Activated CD4-positive, alpha-beta memory T cell treated with anti-CD3 and anti-CD28 coated beads, Interleukin-2, amount 10 ng/mL, durations not matched to agents 7 days and 5 days (primary cell): ENCODE results near the gene DCN. TPM values are rescaled to one million over a fixed set of nuclear protein-coding genes. Genes with fewer than 3 reads are reported as not detected.

ENCODE experiments used
- CTCF ChIA-PET: fragments of 350-600 bp; sonication (Branson Sonifier 250); formaldehyde crosslinking; loops from one replicate; lab custom pipeline; 2021; ENCODE audit warnings: antibody characterized with exemption, inconsistent platforms; lab: Charles Lee
- POLR2A ChIA-PET: fragments of 350-600 bp; sonication (Branson Sonifier 250); formaldehyde crosslinking; loops from one replicate; lab custom pipeline; 2021; ENCODE audit warnings: antibody characterized with exemption; lab: Charles Lee
- DNase-seq: peaks from one replicate; pipeline ENCODE4 v3.0.0-alpha.2; 2020
- H3K27ac Mint-ChIP-seq: one replicate; pipeline ENCODE4 v1.8.0; 2021; ENCODE audit warnings: mild to moderate bottlenecking, mixed read lengths
- H3K27me3 Mint-ChIP-seq: one replicate; pipeline ENCODE4 v1.8.0; 2021; ENCODE audit warnings: mixed read lengths
- H3K36me3 Mint-ChIP-seq: one replicate; pipeline ENCODE4 v1.8.0; 2021; ENCODE audit warnings: low read depth, mixed read lengths
- H3K4me1 Mint-ChIP-seq: one replicate; pipeline ENCODE4 v1.8.0; 2021; ENCODE audit warnings: mixed read lengths
- H3K4me3 Mint-ChIP-seq: one replicate; pipeline ENCODE4 v1.8.0; 2021; ENCODE audit warnings: mild to moderate bottlenecking, mixed read lengths
- H3K9me3 Mint-ChIP-seq: one replicate; pipeline ENCODE4 v1.8.0; 2021; ENCODE audit warnings: mixed read lengths
- total RNA-seq, 2 experiments: library from RNA; stranded (reverse); gene quantifications; one replicate each; pipeline ENCODE4 v1.2.3, GENCODE V29; 2021

Gene DCN
- total RNA-seq, 2 experiments from 2014 or later = not detected

GRCh38 chr12:91100906-91101305 is 81.7 kb downstream of the DCN start:
- no peak for DNase-seq
- Mint-ChIP-seq H3K27me3 (no peaks in the 10 kb centered on the region), H3K4me1 (no peaks in the 10 kb centered on the region), H3K4me3 (no peak overlapping the region), H3K27ac (no peak overlapping the region), H3K36me3 (no peaks in the 10 kb centered on the region), H3K9me3 (no peaks in the 10 kb centered on the region)
- CTCF ChIA-PET = no interaction called here
- POLR2A ChIA-PET = no interaction called here

- DNase-seq = no peak
- ChIA-PET CTCF (interaction anchor here (1.8 kb wide), 1 partner anchor 9 kb away, joined by 6 read pairs; no protein-coding TSS in a partner anchor), POLR2A (no interaction called here)
Measured at GRCh38 chr12:91099836-91100235, 82.8 kb downstream of the DCN start.

GRCh38 chr12:91099341-91099740 is 83.3 kb downstream of the DCN start:
- no peaks in the 10 kb centered on the region for H3K9me3 Mint-ChIP-seq
- CTCF ChIA-PET = interaction anchor here (1.8 kb wide), 1 partner anchor 9 kb away, joined by 6 read pairs; no protein-coding TSS in a partner anchor
- no peak overlapping the region for H3K4me3 Mint-ChIP-seq
- no peak overlapping the region for H3K27ac Mint-ChIP-seq
- H3K4me1 Mint-ChIP-seq = no peaks in the 10 kb centered on the region
- POLR2A ChIA-PET = no interaction called here
- H3K27me3 Mint-ChIP-seq = no peaks in the 10 kb centered on the region
- no peaks in the 10 kb centered on the region for H3K36me3 Mint-ChIP-seq
- no peak for DNase-seq

More at GRCh38 chr12:91099836-91100235, 82.8 kb downstream of the DCN start:
- Mint-ChIP-seq H3K4me3 (no peak overlapping the region), H3K4me1 (no peaks in the 10 kb centered on the region), H3K9me3 (no peaks in the 10 kb centered on the region), H3K27ac (no peak overlapping the region), H3K36me3 (no peaks in the 10 kb centered on the region), H3K27me3 (no peaks in the 10 kb centered on the region)

- H3K4me3 Mint-ChIP-seq = no peak overlapping the region
- H3K4me1 Mint-ChIP-seq = no peaks in the 10 kb centered on the region
- H3K27me3 Mint-ChIP-seq = no peaks in the 10 kb centered on the region
- CTCF ChIA-PET = interaction anchor here (1.8 kb wide), 1 partner anchor 10 kb away, joined by 6 read pairs; no protein-coding TSS in a partner anchor
- H3K36me3 Mint-ChIP-seq = no peaks in the 10 kb centered on the region
- POLR2A ChIA-PET = no interaction called here
- no peak for DNase-seq
- H3K9me3 Mint-ChIP-seq = no peaks in the 10 kb centered on the region
- no peak overlapping the region for H3K27ac Mint-ChIP-seq
Measured at GRCh38 chr12:91098941-91099340, 83.7 kb downstream of the DCN start.

- no peaks in the 10 kb centered on the region for H3K36me3 Mint-ChIP-seq
- no peak for DNase-seq
- H3K9me3 Mint-ChIP-seq = no peaks in the 10 kb centered on the region
- H3K27me3 Mint-ChIP-seq = no peaks in the 10 kb centered on the region
- ChIA-PET POLR2A (no interaction called here), CTCF (interaction anchor here (0.6 to 1.8 kb wide), 2 partner anchors 10 to 12 kb away, joined by 3 to 6 read pairs; no protein-coding TSS in a partner anchor)
- no peaks in the 10 kb centered on the region for H3K4me1 Mint-ChIP-seq
- H3K4me3 Mint-ChIP-seq = no peak overlapping the region
- no peak overlapping the region for H3K27ac Mint-ChIP-seq
Measured at GRCh38 chr12:91098461-91098860, 84.2 kb downstream of the DCN start.

- Mint-ChIP-seq H3K4me1 (no peaks in the 10 kb centered on the region), H3K4me3 (no peak overlapping the region), H3K27ac (no peak overlapping the region), H3K36me3 (no peaks in the 10 kb centered on the region), H3K27me3 (no peaks in the 10 kb centered on the region), H3K9me3 (no peaks in the 10 kb centered on the region)
- ChIA-PET POLR2A (no interaction called here), CTCF (no interaction called here)
- no peak for DNase-seq
Measured at GRCh38 chr12:91094957-91095356, 87.7 kb downstream of the DCN start.

GRCh38 chr12:91094032-91094662 is 88.5 kb downstream of the DCN start:
- Mint-ChIP-seq H3K36me3 (no peaks in the 10 kb centered on the region), H3K4me1 (no peaks in the 10 kb centered on the region), H3K27ac (no peak overlapping the region), H3K4me3 (no peak overlapping the region), H3K27me3 (no peaks in the 10 kb centered on the region), H3K9me3 (peaks cover 4% of the 10 kb centered on the region)
- ChIA-PET CTCF (no interaction called here), POLR2A (no interaction called here)
- DNase-seq = no peak

GRCh38 chr12:91093341-91093740 is 89.3 kb downstream of the DCN start:
- no peaks in the 10 kb centered on the region for H3K4me1 Mint-ChIP-seq
- H3K27ac Mint-ChIP-seq = no peak overlapping the region
- POLR2A ChIA-PET = no interaction called here
- H3K27me3 Mint-ChIP-seq = no peaks in the 10 kb centered on the region
- peaks cover 8% of the 10 kb centered on the region for H3K9me3 Mint-ChIP-seq
- CTCF ChIA-PET = no interaction called here
- H3K4me3 Mint-ChIP-seq = no peak overlapping the region
- DNase-seq = no peak
- no peaks in the 10 kb centered on the region for H3K36me3 Mint-ChIP-seq

GRCh38 chr12:91091916-91092715 is 90.5 kb downstream of the DCN start:
- Mint-ChIP-seq H3K4me1 (no peaks in the 10 kb centered on the region), H3K9me3 (peaks cover 8% of the 10 kb centered on the region), H3K4me3 (no peak overlapping the region), H3K27ac (no peak overlapping the region), H3K27me3 (no peaks in the 10 kb centered on the region), H3K36me3 (no peaks in the 10 kb centered on the region)
- POLR2A ChIA-PET = no interaction called here
- DNase-seq = no peak
- CTCF ChIA-PET = no interaction called here

Other genes starting within 250 kb of the DCN start
- not detected for gene CCER1, start 227.6 kb downstream of the DCN start, total RNA-seq
- gene EPYC, start 177.8 kb downstream of the DCN start, total RNA-seq = not detected
- not detected for gene KERA, start 124.8 kb downstream of the DCN start, total RNA-seq
- not detected for gene LUM, start 71.3 kb downstream of the DCN start, total RNA-seq